Glomerular visceral epithelial cell (primary cell): Measurements from ENCODE around the gene ROPN1L.

Experiments
- DNase-seq: peaks from one replicate; pipeline ENCODE4 v3.0.0-alpha.2; 2016; ENCODE audit errors: extremely low spot score

Gene ROPN1L

DNA sequence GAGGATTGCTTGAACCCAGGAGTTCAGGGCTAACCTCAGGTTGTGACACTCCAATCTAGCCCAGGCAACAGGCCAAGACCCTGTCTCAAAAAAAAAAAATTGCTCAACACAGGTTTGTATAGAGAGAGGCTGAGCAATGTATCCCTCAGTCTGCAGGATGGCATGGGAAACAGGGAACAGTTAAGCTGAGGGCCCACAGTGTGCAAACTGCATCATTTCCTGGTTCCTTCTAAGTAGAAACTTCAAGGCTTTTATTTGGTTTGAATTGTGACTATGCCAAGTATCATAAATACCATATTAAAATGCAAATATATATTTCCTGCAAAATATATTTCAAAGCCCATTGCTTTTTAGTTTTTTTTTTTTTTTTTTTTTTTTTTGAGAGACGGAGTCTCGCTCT, 13.7 kb upstream of the ROPN1L start:
- DNase-seq: no peak

DNA sequence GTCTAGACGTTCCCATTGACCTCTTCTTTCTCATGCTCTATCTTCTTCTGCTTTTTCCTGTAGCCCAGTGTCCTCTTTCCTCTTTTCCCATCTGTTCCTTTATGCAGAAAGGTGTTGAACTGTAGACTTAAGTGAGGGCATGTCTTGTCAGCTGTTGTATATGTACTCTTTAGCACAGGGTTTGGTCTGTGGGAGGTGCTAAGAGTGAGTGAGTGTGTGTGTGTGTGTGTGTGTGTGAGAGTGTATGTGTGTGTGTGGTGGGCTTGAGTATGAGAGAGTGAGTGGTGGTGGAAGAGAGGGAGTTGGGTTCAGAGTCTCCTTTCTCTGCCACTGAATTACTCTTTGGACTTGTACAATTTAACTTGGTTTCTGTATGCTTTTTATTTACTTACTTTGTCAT, 10.3 kb upstream of the ROPN1L start:
- no peak for DNase-seq

DNA sequence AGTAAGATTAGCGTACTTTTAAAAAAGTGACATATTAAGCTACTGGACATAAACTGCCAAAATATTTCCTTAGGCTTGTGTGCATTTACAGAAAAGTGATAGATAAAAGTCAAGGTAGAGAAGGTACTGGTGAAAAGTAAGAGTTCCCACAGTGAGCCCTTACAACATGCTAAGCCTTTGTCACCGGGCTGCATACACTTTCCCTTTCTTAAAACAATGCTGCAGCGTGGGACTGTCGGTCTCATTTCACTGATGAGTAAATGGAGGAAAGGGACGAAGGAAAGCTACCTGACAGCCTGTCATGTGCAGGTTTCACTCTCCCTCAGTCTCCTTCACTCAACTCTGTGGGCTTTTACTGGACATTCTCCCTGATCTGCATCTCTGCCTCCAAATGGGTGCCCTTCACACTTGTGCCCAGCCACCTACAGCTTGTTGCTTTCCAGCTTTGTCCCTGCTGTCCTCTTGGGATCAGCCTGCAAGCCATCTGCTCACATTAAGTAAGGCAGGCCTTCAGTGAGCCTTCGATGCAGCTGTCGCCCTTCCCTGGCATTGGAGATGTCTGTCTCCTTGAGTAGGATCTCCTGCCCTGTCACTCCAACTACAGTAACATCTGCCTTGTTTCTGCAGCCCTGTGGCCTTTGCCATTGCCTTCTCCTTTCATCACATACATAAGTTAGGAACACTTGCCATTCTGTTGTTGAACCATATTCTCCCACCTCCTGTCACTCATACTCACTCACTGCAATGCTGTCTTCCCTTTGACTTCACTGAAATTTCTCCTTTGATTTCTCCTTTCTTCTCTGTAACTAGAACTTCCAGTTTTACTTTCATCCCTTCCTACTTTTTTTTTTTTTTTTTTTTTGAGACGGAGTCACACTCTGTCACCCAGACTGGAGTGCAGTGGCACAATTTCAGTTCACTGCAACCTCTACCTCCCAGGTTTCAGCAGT, 9.3 kb upstream of the ROPN1L start:
- no peak for DNase-seq

DNA sequence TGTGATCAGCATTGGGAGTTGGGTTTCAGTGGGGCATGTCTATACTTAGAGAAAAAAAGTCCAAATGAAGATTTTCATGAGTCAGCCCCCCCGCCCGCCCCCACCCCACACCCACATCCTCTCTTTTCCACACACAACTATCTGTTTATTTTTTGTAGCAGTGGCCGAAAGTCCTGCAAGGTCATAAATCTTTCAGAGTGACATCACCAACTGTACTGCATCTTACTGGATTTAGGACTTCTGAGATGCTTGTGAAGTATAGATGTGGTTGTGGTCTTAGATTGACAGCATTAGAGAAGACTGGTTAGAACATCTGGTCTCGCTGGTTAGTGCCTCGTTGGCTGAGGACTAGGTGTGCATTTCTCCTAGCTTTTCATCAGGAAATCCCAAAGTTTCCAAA, 7.3 kb upstream of the ROPN1L start:
- DNase-seq: no peak

DNA sequence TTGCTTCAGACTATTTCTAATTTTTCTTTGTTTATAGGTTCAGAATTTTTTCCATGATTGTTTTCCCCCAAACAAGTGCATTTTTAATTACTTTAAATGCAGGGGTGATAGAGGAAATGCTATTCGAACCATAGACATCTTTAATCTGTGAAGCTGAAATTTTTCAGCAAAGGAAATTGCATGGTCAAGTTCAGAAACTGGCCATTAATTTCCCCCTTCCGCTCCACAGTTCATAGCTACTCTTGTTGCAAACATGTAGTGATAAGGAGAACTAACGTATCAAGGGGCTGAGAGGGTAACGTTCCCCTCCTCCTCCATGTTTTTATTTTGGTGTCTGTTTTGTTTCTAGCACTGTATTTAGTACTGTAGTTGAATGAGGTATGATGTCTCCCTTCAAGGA, 3.4 kb upstream of the ROPN1L start:
- DNase-seq: no peak

DNA sequence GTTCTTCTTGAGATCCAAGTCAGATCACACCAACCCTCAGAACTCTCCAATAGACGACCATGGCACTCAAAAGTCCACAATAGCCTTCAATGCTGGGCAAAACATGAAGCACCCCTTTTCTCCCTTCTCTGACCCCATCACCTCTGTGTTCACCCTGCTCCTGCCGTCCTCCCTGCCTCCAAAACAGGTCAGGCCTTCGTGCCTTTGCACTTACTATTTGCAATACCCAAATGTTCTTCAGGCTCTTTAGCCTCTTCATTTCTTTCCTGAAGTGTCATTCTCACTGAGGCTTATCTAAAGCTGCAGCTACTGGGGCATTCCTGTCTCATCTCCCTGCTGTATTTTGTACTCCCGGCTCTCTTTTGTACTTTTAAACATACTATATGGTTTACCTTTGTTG, 2.0 kb upstream of the ROPN1L start:
- DNase-seq: no peak

DNA sequence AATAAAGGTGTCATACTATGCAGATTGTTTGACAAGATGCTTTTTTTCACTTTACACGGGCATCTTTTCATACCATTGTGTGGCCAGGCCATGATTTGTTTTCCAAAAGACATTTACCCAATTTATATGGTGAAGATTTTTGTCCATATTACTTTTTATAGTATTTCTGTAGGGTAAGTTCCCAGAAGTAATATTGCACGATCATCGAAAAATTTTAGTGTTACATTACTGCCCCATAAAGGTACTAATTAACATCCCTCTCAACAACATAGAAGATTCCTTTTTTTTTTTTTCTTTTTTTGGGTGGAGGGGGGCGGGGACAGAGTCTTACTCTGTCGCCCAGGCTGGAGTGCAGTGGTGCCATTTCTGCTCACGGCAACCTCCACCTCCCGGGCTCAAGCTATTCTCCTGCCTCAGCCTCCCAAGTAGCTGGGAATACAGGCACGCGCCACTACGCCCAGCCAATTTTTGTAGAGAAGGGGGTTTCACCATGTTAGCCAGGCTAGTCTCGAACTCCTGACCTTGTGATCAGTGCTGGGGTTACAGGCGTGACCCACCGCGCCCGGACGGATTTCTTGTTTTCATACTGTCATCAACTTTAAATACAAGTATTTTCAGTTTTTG, 1.2 kb upstream of the ROPN1L start:
- no peak for DNase-seq

DNA sequence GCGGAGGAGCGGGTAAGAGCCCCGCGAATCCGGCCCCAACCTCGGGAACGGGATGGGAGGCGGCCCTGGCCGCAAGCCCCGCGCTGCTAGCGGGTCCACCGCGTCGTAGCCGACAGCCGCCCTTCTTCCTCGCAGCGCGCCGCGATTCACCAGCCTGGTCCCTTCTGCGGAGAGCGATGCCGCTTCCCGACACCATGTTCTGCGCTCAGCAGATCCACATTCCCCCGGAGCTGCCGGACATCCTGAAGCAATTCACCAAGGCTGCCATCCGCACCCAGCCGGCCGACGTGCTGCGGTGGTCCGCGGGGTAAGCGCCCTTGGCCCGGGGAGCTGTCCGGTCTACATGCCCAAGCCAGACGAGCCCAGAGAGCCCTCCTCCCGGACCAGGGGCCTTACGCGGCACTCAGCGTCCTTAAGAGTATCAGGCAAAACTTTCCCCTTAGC, 335 bp downstream of the ROPN1L start:
- DNase-seq: no peak

DNA sequence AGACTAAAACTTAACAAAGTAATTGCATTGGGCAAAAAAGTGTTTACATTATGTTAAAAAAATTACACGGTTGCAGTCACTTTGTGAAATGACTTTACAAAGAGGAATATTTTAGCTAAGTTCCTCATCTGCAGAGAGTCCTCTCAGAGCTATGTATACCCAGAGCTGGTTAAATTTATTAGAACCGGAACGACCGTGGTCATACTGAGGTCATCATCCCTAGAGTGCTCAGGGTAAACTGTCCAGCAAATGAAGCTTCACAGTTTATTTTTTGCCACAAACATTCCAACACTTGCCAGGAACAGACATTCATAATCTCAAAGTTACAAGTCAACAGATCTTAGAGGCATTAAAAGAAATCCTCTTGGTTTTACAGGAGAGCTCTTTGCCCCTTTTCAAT, 897 bp downstream of the ROPN1L start:
- peak; percentile 35 for DNase-seq

DNA sequence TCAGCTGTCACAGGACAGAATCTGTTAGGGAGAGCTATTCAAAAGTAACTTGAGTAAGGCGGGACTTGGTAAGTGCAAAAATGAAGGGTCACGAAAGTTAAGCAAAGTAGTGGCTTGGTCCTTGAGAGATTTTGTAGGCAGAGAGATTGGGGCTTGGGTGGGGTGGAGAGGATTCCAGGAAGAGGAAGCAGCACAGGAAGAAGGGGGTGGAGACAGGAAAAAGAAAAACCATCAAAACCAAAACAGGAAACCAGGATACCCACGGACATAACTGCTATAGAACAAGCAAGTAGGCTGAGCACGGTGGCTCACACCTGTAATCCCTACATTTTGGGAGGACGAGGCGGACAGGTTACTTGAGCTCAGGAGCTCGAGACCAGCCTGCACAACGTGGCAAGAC, 3.7 kb downstream of the ROPN1L start:
- no peak for DNase-seq

DNA sequence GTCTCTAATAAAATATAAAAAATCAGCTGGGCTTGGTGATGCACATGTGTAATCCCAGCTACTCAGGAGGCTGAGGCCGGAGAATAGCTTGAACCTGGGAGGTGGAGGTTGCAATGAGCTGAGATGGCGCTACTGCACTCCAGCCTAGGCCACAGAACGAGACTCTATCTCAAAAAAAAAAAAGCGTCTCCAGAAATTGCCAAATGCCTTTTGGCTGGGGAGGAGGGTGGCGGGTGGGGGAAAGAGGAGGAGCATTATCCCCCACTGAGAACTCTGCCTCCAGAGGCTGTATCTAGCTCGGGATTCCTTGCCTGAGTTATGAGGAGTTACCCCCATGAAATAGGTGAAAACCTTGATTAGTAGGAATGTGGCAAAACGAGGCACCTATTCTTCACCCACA, 4.8 kb downstream of the ROPN1L start:
- no peak for DNase-seq

DNA sequence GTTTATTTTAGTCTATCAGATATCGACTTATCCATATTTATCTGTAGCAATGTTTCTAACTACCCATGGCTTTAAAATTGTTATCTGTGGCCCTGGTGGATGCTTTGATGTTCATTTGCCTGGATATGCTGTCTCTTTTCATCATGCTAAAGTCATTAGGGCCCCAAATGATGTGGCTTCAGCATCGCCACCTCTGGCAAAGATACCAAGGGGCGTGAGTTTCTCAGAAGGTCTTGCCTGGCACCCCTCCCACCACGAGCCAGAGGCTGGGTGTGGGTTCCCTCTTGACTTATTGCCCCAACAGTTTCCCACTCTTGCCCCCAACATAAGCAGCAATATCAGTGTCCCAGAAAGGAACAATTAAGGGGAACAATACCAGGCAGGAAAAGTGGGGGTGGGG, 5.4 kb downstream of the ROPN1L start:
- no peak for DNase-seq

DNA sequence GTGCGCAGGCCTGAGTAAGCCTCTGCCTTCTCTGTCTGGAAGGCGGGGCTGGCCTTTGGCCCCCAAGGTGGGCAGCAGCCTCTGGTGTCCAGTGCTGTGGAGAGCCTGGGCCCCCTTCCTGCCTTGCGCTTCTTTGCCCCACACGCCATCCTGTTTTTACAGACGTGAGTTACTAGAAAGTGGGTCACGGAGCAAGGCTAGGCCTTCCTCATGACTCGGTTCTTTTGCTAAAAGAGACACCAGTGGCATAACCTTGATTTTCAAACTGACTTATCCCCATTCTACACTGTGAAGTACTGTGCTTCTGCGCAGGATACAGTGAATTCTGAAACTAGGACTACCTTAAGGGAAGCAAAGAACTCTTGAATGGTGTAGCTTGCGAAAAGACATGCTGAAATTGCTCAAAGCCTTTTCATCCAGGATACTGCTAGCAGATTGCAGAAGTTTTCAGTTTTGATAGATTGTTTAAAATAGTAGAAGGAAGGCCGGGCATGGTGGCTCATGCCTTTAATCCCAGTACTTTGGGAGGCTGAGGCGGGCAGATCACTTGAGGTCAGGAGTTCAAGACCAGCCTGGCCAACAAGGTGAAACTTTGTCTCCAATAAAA, 7.2 kb downstream of the ROPN1L start:
- no peak for DNase-seq

DNA sequence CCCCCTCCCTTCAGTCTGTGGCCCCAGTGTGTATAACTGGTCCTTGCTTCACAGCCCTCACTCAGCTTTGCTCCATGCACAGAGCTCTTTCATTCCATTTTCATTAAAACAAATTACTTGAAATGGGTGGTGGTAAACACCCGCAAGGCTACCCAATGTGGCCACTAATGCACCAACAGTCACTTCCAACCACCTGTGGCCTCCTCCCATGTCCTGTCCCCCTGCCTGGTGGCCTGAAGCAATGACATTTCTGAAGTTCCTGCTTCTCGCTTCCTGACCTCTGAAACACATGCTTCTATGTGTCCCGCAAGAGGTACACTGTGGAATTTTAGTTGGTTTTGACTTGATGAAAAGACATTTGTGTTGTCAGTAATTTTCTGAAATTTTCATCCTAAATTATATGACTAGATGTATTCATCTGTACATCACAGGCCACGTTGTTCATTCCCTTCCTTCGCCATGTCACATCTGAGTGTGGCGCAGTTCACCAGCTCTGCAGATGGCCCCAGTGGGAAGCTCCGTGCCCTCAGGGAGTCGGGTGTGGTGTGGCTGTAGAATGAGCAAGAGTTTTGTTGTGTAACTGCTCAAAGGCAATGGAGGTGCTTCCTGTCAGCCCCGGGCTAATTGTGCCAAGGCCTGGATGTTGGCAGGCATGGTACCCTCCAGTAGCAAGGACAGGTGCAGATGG, 9.6 kb downstream of the ROPN1L start:
- no peak for DNase-seq

DNA sequence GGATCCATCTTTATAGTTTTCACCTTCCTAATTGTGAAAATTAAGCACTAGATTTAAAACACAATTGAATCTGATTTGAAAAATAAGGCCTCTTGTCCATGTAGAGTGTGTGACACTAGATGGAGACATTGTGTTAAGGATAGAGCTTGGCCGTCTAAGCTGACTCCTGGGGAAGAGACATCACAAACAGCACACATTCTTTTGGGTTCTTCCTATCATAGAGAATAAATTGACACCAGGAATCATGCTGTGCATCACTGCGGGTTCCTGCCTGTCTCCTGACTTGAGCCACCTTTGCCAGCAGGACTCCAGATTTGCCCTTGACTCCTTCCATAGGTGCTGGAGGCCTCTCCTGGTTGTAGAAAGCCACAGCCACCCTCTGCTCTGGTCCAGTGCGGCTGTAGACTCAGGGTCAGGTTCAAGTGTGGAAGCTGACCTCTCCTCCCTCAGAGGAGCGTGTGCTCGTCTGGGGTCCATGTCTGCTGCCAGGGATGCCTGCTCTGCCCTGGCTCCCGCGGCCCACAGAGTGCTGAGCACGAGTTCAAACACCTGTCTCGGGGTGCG, 11.2 kb downstream of the ROPN1L start:
- peak; percentile 88 for DNase-seq

DNA sequence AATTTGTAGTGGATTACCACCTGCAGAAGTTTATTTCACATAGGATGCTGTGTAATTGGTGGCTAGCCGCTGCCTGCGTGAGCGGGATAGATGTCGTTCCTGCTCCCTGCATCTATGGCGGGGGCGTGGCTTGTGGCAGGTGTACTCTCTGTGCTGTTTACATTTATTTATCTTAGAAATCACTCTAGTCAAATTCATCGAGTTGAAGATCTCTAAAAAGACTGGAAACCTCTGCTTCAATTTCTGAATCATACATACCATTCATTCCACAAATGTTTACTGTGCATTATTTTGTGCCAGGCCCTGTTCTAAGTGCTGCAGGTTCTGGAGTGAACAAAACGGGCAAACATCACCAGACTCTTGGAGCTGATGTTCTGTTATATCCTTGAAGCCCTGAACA, 11.9 kb downstream of the ROPN1L start:
- peak; percentile 54 for DNase-seq

DNA sequence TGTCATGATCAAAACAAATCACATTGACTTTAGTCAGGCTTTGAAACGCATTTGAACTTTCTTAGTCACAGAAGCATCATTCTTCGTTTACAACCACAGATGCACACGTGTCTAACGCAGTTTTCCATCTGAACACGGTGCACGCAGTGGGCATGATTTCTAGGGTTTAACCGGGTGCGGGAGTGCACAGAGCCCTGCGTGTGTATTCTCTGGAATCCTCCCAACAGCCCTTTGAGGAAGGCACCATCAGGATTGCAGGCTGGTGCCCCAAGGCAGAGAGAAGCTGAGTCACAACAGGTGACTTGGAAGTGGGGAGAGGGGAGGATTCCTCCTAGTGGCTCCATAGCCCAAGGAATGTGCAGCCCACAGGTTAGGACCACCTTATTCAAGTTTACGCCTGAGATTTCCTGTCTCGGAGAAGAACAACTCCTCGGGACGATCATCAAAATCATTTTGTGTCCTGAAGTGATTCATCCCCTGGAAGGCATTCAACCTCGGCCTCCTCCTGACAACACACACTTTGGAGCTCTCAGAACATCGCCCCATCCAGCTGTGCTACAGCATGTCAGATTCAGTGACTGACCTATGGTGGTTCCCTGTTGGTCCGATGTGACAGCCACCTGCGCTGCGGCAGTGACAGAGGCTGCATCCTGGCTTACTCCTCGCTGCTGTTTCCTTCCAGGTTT, 13.1 kb downstream of the ROPN1L start:
- peak; percentile 71 for DNase-seq

DNA sequence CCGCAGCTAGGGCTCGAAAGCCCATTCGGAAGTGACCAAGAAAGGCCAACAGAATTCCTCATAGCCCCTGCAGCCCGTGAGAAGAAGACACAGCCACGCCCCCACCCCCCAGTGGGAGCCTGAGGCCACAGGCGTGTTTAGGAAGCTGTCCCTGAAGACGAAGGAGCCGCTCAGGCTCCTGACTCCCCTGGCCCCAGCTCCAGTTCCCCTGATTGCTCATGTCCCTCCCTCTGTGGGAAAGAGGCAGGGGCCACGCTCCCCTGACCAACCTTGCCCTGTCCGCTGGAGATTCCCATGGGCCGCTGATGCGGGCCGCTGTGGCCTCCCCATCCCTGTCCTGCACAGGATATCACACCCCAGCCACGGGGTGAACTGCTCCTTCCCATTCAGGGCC, 13.6 kb downstream of the ROPN1L start:
- DNase-seq: peak; percentile 21

DNA sequence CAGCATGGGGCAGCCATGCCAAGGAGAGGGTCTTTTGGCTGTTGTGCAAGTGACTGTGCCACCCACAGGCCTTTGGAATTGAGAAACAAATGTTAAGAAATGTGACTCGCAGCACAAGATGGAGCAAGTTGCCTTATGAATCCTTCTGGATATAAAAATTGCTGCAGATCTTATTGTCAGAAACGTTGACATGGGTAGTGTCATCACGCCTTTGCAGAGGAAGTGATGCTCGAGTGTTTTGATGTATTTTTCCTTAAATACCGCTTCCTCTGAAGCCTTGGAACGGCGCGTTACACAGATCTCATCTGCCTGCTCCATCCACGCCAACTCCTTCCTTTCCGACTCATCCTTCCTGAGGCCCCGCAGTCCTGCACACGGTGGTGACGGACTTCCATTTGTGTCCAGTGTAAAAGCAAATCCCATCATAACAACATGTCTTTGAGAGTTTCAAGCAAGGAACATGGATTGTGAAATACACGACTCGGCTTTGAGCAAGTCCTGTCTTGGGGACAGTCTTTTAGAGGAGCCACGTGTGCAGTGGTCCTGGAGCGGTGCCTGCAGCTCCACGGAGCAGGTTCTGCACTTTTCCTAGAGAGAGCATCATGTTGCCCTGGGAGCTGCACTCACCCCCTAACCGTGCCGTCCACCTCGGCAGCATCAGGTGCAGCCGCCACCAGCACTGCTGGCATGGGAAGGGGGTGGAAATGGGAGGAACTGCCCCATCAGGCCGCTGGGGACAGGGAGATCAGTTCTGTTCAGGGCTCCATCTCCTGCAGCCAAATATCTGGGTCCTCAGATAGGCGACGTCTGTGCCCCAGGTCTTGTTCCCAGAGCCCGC, 15.1 kb downstream of the ROPN1L start:
- DNase-seq: no peak
